Activated naive CD4-positive, alpha-beta T cell treated with anti-CD3 and anti-CD28 coated beads, Interleukin-2, amount 50 U/mL, for 24 hours (primary cell): Measurements from ENCODE around the gene TNS1.
"Not testable (repeated sequence)": the region's sequence is repeated elsewhere in the genome, so short reads cannot be mapped to it uniquely, and the experiment has no call there.

Source experiments
- H3K27ac Mint-ChIP-seq: one replicate; pipeline ENCODE4 v1.8.0; 2021; ENCODE audit warnings: mild to moderate bottlenecking, mixed read lengths
- H3K27me3 Mint-ChIP-seq: one replicate; pipeline ENCODE4 v1.8.0; 2021; ENCODE audit warnings: mixed read lengths
- H3K36me3 Mint-ChIP-seq: one replicate; pipeline ENCODE4 v1.8.0; 2021; ENCODE audit warnings: mixed read lengths
- H3K4me1 Mint-ChIP-seq: one replicate; pipeline ENCODE4 v1.8.0; 2021; ENCODE audit warnings: mixed read lengths
- H3K4me3 Mint-ChIP-seq: one replicate; pipeline ENCODE4 v1.8.0; 2021; ENCODE audit warnings: mild to moderate bottlenecking, mixed read lengths
- H3K9me3 Mint-ChIP-seq: one replicate; pipeline ENCODE4 v1.8.0; 2021; ENCODE audit warnings: mixed read lengths

TNS1 gene

GRCh38 chr2:218002845-218003180, at the start of gene TNS1:
TNS1 (minus strand) TSS chr2:218002995; CDS start chr2:218002872, 123 bp downstream.
- Mint-ChIP-seq H3K4me1 (no peaks in the 10 kb centered on the region), H3K4me3 (no peak within 1 kb of the TSS), H3K9me3 (no peaks in the 10 kb centered on the region), H3K27me3 (no peaks in the 10 kb centered on the region), H3K36me3 (no peaks in the 10 kb centered on the region), H3K27ac (no peak within 1 kb of the TSS)

GRCh38 chr2:218051903-218052302, 49.1 kb upstream of the TNS1 start:
- H3K36me3 Mint-ChIP-seq = peaks cover 8% of the 10 kb centered on the region
- H3K4me1 Mint-ChIP-seq = no peaks in the 10 kb centered on the region
- peaks cover 11% of the 10 kb centered on the region for H3K27me3 Mint-ChIP-seq
- no peak overlapping the region for H3K27ac Mint-ChIP-seq
- peaks cover 5% of the 10 kb centered on the region for H3K9me3 Mint-ChIP-seq
- no peak overlapping the region for H3K4me3 Mint-ChIP-seq

DNA sequence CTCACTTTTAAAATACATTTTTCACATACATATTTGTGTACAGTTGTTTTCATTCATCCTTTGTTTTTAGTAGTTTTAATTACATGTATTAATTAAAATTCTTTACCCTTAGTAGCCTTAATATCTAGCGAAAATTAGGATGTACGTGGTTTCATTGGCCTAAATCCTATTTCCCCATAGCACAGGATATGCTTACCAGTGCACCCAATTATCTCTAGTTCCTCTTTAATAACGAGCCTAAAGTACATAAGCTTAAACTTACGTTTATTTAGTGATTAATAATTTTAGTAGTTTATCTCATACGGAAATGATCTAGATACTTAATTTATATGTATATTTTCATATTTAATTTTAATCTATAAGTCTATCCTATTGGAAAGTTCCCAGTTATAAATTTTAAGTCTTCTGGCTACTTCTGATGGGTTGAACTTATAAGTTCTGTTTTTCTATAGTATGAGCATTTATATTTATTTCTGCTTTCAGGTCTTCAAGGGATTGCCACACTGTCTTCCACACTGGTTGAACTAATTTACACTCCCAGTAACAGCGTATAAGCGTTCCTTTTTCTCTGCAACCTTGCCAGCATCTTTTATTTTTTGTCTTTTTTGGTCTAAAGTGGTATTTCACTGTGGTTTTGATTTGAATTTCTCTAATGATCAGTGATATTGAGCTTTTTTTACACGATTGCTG, 44.9 kb upstream of the TNS1 start:
- Mint-ChIP-seq H3K27ac (no peak overlapping the region), H3K4me3 (no peak overlapping the region), H3K27me3 (peaks cover 7% of the 10 kb centered on the region), H3K36me3 (peaks cover 6% of the 10 kb centered on the region), H3K9me3 (peaks cover 5% of the 10 kb centered on the region), H3K4me1 (no peaks in the 10 kb centered on the region)

GRCh38 chr2:218046238-218046637, 43.4 kb upstream of the TNS1 start:
- Mint-ChIP-seq H3K27me3 (peaks cover 3% of the 10 kb centered on the region), H3K27ac (no peak overlapping the region), H3K9me3 (no peaks in the 10 kb centered on the region), H3K4me1 (no peaks in the 10 kb centered on the region), H3K36me3 (peaks cover 6% of the 10 kb centered on the region), H3K4me3 (no peak overlapping the region)

DNA sequence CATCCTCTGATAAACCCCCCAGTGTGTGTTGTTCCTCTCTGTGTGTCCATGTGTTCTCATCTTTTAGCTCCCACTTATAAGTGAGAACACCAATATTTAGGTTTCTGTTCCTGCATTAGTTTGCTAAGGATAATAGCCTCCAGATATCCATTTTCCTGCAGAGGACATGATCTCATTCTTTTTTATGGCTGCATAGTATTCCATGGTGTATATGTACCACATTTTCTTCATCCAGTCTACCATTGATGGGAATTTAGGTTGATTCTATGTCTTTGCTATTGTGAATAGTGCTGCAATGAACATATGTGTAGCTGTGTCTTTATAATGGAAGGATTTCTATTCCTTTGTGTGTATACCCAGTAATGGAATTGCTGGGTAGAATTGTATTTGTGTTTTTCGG, 41.8 kb upstream of the TNS1 start:
- not testable (repeated sequence) for H3K4me3 Mint-ChIP-seq, H3K27ac Mint-ChIP-seq, H3K9me3 Mint-ChIP-seq, H3K4me1 Mint-ChIP-seq, H3K27me3 Mint-ChIP-seq, H3K36me3 Mint-ChIP-seq

- Mint-ChIP-seq H3K27me3 (peaks cover 16% of the 10 kb centered on the region), H3K4me1 (no peaks in the 10 kb centered on the region), H3K9me3 (no peaks in the 10 kb centered on the region), H3K36me3 (peaks cover 3% of the 10 kb centered on the region), H3K4me3 (no peak overlapping the region), H3K27ac (no peak overlapping the region)
Measured at GRCh38 chr2:218043701-218044109, 40.9 kb upstream of the TNS1 start.

GRCh38 chr2:218043100-218043499, 40.3 kb upstream of the TNS1 start:
- Mint-ChIP-seq H3K9me3 (no peaks in the 10 kb centered on the region), H3K27me3 (peaks cover 16% of the 10 kb centered on the region), H3K4me3 (no peak overlapping the region), H3K27ac (no peak overlapping the region), H3K4me1 (no peaks in the 10 kb centered on the region), H3K36me3 (peaks cover 3% of the 10 kb centered on the region)

- H3K27me3 Mint-ChIP-seq = peaks cover 17% of the 10 kb centered on the region
- H3K9me3 Mint-ChIP-seq = no peaks in the 10 kb centered on the region
- no peaks in the 10 kb centered on the region for H3K4me1 Mint-ChIP-seq
- peak overlapping the region; percentile 30 for H3K27ac Mint-ChIP-seq
- H3K4me3 Mint-ChIP-seq = no peak overlapping the region
- H3K36me3 Mint-ChIP-seq = peaks cover 3% of the 10 kb centered on the region
Measured at GRCh38 chr2:218041302-218042168, 38.7 kb upstream of the TNS1 start.

DNA sequence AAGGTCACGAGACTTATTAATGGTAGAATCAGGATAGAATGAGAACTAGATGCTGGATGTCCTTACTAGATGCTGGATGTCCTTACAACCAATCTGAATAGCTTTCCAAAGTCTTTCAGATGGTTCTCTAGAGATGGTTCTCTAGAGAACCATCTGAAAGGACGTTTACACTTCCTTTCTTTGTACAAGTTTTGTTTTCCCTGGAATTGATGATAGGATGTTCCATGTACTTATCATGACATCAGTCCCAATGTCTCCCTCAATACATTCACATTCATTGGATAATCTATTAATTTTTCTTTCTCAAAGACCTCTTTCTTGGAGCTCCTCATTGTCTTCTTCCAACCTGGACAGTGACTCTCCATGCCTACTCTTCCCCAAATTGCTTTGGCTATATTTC, 38.1 kb upstream of the TNS1 start:
- Mint-ChIP-seq H3K4me3 (no peak overlapping the region), H3K4me1 (no peaks in the 10 kb centered on the region), H3K36me3 (peaks cover 3% of the 10 kb centered on the region), H3K9me3 (no peaks in the 10 kb centered on the region), H3K27me3 (peaks cover 17% of the 10 kb centered on the region), H3K27ac (peak overlapping the region; percentile 30)

DNA sequence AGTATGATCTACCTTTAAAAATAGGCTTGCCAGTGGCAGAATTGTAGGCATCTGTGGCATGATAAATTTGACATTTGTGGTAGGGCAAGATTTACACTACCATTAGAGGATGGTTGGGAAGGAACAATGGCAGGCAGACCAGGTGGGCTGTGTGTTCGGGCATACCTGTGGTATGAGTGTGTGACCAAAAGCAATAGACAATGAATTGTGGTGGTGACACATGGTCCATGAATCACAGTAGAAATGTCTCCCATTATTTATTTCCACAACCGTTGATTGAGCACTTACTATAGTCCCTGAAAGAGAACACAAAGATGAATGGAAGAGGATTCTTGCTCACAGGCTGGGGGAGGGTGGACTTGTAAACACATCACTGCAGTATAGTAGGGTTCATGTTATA, 36.4 kb upstream of the TNS1 start:
- H3K27me3 Mint-ChIP-seq = peaks cover 17% of the 10 kb centered on the region
- peaks cover 5% of the 10 kb centered on the region for H3K4me1 Mint-ChIP-seq
- H3K4me3 Mint-ChIP-seq = no peak overlapping the region
- H3K27ac Mint-ChIP-seq = no peak overlapping the region
- no peaks in the 10 kb centered on the region for H3K9me3 Mint-ChIP-seq
- H3K36me3 Mint-ChIP-seq = peaks cover 3% of the 10 kb centered on the region

GRCh38 chr2:218036371-218036770, 33.6 kb upstream of the TNS1 start:
- Mint-ChIP-seq H3K27ac (no peak overlapping the region), H3K36me3 (peaks cover 3% of the 10 kb centered on the region), H3K9me3 (no peaks in the 10 kb centered on the region), H3K4me3 (no peak overlapping the region), H3K4me1 (peaks cover 5% of the 10 kb centered on the region), H3K27me3 (peaks cover 17% of the 10 kb centered on the region)

- H3K4me3 Mint-ChIP-seq = no peak overlapping the region
- H3K27me3 Mint-ChIP-seq = peaks cover 11% of the 10 kb centered on the region
- no peak overlapping the region for H3K27ac Mint-ChIP-seq
- H3K36me3 Mint-ChIP-seq = no peaks in the 10 kb centered on the region
- H3K4me1 Mint-ChIP-seq = peaks cover 5% of the 10 kb centered on the region
- H3K9me3 Mint-ChIP-seq = no peaks in the 10 kb centered on the region
Measured at GRCh38 chr2:218035463-218036100, 32.8 kb upstream of the TNS1 start.

DNA sequence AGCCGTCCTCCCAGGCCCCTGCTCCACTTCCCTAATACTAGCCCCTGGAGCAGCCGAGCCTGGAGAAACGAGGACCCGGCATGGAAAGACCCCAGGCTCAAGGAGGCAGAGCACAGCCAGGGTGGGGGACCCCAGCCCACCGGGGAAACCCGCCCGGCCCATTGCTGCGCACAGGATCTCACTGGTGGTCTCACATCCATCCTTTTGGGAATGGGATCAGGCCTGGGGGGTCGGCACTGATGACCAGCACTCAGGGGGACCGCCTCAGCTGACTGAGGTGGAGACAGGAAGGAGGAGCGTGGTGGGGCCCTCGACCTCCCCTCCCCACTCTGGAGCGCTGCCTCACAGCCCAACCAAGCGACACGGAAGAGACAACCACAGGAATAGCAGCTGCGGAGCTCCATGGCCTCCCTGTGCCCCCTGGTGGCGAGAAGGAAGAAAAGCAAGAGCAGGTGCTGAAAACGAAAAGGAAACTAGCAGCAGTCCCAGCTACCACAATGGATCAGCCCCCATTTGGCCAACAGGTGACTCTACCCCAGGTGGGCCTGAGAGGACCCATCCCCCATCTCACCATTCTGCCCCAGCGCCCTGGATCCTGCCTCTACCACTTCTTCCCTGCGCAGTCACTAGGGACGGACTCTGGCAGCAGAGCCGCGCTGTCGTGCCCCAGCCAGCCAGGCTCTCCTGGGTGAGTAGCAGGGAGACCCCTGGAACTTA, 31.9 kb upstream of the TNS1 start:
- peak overlapping the region; percentile 66 for H3K4me3 Mint-ChIP-seq
- peak overlapping the region; percentile 18 for H3K27ac Mint-ChIP-seq
- H3K9me3 Mint-ChIP-seq, H3K36me3 Mint-ChIP-seq, H3K27me3 Mint-ChIP-seq, H3K4me1 Mint-ChIP-seq: not testable (repeated sequence)

DNA sequence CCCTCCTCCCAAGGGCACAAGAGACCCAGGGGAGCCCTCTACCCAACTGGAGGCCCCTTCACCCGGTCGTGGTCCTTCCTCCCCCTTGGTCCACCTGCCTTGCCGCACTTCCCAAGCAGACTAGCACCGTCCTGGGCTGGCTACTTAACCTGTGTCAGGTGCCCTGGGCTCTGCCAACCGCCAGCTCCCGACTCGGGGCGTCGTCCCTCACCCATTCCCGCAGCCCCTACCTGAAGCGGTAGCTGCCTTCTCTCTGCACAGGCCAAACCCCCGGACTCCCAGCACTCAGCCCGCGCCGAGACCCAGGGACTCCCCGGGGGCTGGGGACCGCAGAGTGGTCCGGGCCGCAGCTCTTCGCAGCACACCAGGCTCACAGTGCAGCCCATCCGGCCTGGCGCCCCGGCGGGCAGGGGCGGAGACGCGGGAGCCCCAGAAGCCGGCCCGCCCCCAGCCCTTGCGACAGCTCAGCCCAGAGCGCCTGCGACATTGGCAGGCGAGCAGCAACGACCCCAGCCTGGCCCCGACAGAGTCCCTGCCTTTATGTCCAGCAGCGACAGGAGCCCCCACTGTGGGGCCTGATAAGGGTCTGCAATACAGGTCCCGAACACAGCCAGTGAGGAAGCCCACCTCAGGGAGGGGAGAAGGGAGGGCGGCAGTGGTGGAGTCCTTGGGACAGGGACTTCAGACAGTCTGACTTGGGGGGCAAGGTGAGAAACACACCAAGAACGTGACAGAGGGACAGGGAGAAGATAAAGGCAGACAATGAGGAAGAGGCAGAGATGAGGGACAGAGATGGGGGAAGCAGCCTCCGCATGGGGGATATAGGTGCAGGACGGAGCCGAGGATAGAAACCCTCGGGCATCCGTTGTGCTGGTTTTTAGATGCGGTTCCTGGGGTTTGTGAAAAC, 31.0 kb upstream of the TNS1 start:
- Mint-ChIP-seq H3K27ac (no peak overlapping the region), H3K27me3 (peaks cover 2% of the 10 kb centered on the region), H3K9me3 (no peaks in the 10 kb centered on the region), H3K36me3 (no peaks in the 10 kb centered on the region), H3K4me3 (peak overlapping the region; percentile 34), H3K4me1 (peaks cover 5% of the 10 kb centered on the region)

DNA sequence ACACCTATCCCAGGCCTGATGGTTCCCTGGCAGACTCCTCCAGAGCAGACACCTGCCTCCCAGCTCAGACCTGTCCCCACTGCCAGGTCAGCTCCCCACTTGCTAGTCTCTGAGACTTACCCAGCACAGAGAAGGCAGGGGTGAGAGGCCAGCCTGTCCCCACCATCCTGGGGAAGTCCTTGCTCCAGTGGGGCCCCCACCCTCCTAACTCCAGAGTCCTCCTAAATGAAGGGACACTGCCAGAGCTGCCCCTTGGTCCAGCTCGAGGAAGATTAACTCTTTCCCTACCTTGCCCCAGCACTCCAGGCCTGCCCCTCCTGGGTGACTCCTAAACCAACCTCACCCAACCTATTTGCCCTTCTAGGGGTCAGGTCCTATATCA, 30.4 kb upstream of the TNS1 start:
- H3K9me3 Mint-ChIP-seq = no peaks in the 10 kb centered on the region
- no peak overlapping the region for H3K27ac Mint-ChIP-seq
- H3K27me3 Mint-ChIP-seq = peaks cover 1% of the 10 kb centered on the region
- no peak overlapping the region for H3K4me3 Mint-ChIP-seq
- H3K4me1 Mint-ChIP-seq = peaks cover 5% of the 10 kb centered on the region
- no peaks in the 10 kb centered on the region for H3K36me3 Mint-ChIP-seq
